ENCODE measurements around the gene ABHD11. TPM values are rescaled to one million over a fixed set of nuclear protein-coding genes. Genes with fewer than 3 reads are reported as not detected.
"Not testable (repeated sequence)": the region's sequence is repeated elsewhere in the genome, so short reads cannot be mapped to it uniquely, and the experiment has no call there.

ABHD11 gene
- total and polyA plus RNA-seq, 4 donors = 11.2 to 32.5 (median 13.3) TPM

DNA sequence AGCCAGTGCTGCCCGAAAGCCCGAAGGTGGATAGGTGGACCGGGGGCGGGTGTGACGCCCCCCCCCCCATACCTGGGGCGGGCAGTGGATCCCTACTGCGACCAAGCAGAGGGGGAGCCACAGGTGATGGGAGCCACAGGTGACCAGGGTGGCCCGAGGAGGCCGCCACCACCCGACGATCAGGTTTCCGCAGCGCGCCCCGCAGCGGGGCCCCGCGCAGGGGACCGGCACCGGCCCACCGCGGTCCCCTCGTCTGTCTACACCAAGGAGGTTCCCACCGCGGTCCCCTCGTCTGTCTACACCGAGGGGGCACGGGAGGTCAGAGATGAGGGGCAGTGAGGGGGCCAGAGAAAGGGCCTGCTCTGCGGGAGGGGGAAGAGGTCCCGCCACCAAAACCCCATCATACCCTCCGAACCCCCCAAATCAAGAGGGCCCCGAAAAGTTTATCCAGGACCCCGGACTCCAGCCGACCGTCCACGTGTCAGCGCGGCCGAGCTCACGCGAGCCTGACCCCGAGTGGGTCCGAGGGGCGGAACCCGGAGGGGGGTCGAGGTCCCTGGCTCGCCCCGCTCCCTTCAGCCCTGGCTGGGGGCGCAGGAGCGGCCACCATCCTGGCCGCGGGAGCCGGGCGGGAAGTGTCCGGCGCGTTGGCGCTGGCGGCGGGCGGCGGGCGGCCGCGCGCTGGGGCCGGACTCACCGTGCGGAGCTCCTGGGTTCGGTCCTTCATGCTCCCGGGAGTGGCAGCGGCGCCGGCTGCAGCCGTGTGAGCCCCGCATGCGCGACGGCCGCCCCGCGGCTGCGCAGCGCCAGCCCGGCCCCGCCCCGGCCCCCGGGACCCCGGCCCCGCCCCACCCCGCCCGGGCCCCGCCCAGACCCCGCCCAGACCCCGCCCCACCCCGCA lies 19.4 kb downstream of the ABHD11 start, which contains the start of gene STX1A:
Gene STX1A (minus strand): TSS at position 765 of the 901 bp plus-strand sequence. CDS start 38 bp downstream, at position 727.
- ATAC-seq (ENCODE audit: low FRiP score) = peak; percentile 62
- 0 to 1% methylated on average over 58 to 96 of the region's 96 CpGs for WGBS, 2 donors
- Histone ChIP-seq H3K9me3 (ENCODE audit: control insufficient read depth, low read length) (no peaks in the 10 kb centered on the region), H3K36me3 (ENCODE audit: control insufficient read depth in 1 of 2, insufficient read depth in 2 of 2, low read length in 1 of 2) (no peaks in the 10 kb centered on the region), H3K27ac (ENCODE audit: low read depth in 1 of 2, low read length in 2 of 2) (no peak within 1 kb of the TSS), H3K4me3 (ENCODE audit: low read length in 2 of 2) (peak within 1 kb of the TSS; percentile 20 to 94), H3K27me3 (ENCODE audit: control insufficient read depth in 1 of 2, insufficient read depth in 2 of 2, low read length in 1 of 2) (no peaks in the 10 kb centered on the region), H3K4me1 (ENCODE audit: control insufficient read depth in 1 of 2, insufficient read depth in 2 of 2, low read length in 2 of 2) (no peaks in the 10 kb centered on the region)
- DNase-seq = peak; percentile 81 to 91
- intact Hi-C loops (cut with DNase I) = no loop called here

DNA sequence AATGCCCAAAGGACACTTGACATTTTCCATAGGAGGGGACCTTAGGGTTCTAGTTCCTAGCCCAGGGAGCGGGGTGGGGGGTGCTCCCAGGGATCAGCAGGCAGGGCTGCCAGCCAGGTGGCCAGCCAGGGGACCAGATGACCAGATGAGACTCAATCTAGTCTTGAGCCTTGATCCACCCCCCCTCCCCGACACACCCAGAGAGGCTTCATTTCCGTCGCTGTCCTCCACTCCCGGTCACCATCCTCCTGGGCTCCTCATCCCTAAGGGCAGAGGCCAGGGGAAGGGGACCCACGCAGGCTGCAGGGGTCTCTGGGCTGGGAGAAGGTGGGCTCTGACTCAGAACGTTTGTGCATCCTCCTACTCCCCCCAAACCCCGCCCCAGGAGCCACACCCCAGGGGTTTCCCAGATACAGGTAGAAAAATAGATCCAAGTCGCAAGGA lies 20.1 kb downstream of the ABHD11 start:
- 37 to 49% methylated on average over 9 of the region's 9 CpGs for WGBS, 2 donors
- Histone ChIP-seq H3K4me3 (ENCODE audit: low read length in 2 of 2) (peak overlapping the region in 1 of 2 donors; percentile 94), H3K36me3 (ENCODE audit: control insufficient read depth in 1 of 2, insufficient read depth in 2 of 2, low read length in 1 of 2) (no peaks in the 10 kb centered on the region), H3K27ac (ENCODE audit: low read depth in 1 of 2, low read length in 2 of 2) (no peak overlapping the region), H3K9me3 (ENCODE audit: control insufficient read depth, low read length) (no peaks in the 10 kb centered on the region), H3K4me1 (ENCODE audit: control insufficient read depth in 1 of 2, insufficient read depth in 2 of 2, low read length in 2 of 2) (no peaks in the 10 kb centered on the region), H3K27me3 (ENCODE audit: control insufficient read depth in 1 of 2, insufficient read depth in 2 of 2, low read length in 1 of 2) (no peaks in the 10 kb centered on the region)
- intact Hi-C loops (cut with DNase I) = no loop called here
- DNase-seq (no peak), ATAC-seq (ENCODE audit: low FRiP score) (no peak)

DNA sequence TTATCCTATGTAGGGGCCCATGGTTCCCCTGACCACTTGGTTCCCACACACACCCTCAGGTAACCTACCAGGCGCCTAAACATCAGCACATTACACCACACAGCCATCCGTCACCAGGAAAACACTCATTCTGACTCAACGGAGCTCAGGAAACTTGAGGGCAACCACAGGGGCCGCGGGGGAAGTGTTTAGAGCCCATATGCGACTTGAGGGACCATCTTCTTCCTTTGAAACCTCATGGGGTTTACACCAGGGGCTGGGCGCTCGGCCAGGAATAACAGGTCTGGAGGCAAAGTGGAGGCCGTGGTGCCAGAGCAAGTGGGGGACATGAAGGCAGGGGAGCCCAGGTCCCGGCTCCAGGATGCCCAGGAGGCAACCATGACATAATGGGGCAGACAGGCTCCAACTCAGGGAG lies 20.6 kb downstream of the ABHD11 start:
- H3K36me3 ChIP-seq (ENCODE audit: control insufficient read depth in 1 of 2, insufficient read depth in 2 of 2, low read length in 1 of 2) = no peaks in the 10 kb centered on the region
- no peaks in the 10 kb centered on the region for H3K9me3 ChIP-seq (ENCODE audit: control insufficient read depth, low read length)
- H3K4me1 ChIP-seq (ENCODE audit: control insufficient read depth in 1 of 2, insufficient read depth in 2 of 2, low read length in 2 of 2) = no peaks in the 10 kb centered on the region
- intact Hi-C loops (cut with DNase I) = no loop called here
- peak overlapping the region in 1 of 2 donors; percentile 94 for H3K4me3 ChIP-seq (ENCODE audit: low read length in 2 of 2)
- ATAC-seq (ENCODE audit: low FRiP score) = no peak
- DNase-seq = peak in 1 of 2 donors; percentile 68
- 27 to 30% methylated on average over 10 of the region's 10 CpGs for WGBS, 2 donors
- H3K27ac ChIP-seq (ENCODE audit: low read depth in 1 of 2, low read length in 2 of 2) = no peak overlapping the region
- H3K27me3 ChIP-seq (ENCODE audit: control insufficient read depth in 1 of 2, insufficient read depth in 2 of 2, low read length in 1 of 2) = no peaks in the 10 kb centered on the region

DNA sequence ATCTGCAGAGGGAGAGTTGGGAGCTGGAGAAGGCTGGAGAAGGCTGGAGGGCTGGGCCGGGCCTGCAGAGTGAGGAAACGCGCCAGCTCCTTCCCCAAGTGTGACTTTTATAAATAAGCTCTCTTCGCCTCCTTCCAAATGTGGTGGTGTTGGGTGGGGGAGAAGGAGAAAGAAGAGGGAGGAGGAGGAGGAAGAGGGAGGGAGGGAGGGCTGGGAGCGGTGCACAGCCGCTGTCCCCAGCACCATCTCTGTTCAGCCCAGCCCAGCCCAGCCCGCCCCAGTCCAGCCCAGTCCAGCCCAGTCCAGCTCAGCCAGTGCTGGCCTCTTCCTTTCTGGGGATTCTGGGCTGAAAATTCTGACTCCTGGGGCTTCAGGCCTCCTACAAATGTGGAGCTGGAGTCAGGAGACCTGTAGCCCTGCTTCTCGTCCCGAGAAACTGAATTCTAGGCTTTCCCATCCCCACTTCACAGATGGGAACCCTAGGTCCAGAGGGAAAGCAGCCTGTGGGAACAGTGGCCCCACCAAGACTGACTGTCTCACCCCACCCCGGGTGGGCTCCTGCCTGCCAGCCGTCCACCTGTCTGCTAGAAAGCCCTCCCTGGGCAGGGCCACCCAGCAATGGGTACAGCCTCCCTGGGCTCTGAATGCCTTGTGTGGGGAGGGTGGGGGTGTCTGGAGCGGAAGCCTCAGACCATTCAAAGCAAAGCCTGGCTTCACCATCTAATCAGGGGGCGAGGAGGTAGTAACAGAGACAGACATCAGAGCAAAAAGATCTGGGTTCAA lies 21.4 kb downstream of the ABHD11 start:
- ATAC-seq (ENCODE audit: low FRiP score) (peak; percentile 26), DNase-seq (no peak)
- Histone ChIP-seq H3K4me1 (ENCODE audit: control insufficient read depth in 1 of 2, insufficient read depth in 2 of 2, low read length in 2 of 2) (no peaks in the 10 kb centered on the region), H3K36me3 (ENCODE audit: control insufficient read depth in 1 of 2, insufficient read depth in 2 of 2, low read length in 1 of 2) (no peaks in the 10 kb centered on the region), H3K9me3 (ENCODE audit: control insufficient read depth, low read length) (no peaks in the 10 kb centered on the region), H3K27ac (ENCODE audit: low read depth in 1 of 2, low read length in 2 of 2) (no peak overlapping the region), H3K27me3 (ENCODE audit: control insufficient read depth in 1 of 2, insufficient read depth in 2 of 2, low read length in 1 of 2) (no peaks in the 10 kb centered on the region), H3K4me3 (ENCODE audit: low read length in 2 of 2) (no peak overlapping the region)
- intact Hi-C loops (cut with DNase I) = no loop called here
- 36 to 40% methylated on average over 12 to 13 of the region's 13 CpGs for WGBS, 2 donors

DNA sequence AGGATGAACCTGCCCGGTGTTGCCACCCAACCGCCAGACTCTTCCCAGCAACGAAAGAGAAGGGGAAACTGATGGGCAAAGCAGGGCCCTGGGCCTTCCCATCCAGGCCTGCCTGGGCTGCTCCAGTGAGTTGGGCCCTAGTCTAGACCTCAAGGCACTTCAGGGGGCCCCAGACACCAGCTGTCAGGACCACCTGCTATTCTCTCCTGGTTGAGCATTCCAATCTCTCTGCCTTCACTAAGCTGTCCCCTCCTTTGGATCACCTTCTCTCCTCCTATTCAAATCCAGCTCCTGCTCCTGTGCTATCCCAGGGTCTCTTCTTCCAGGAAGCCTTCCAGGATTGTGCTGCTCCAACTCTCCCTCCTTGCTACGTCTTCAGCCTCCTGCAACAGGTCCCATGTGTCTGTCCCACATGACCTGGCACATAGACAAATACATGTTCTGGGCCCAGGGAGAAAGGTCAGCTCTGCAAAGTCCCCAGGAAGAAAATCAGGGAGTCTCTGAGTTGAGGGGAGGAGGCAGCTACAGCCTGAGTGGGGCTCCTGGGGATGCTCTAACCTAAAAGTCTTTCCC lies 22.2 kb downstream of the ABHD11 start:
- 72 to 74% methylated on average over 4 of the region's 4 CpGs for WGBS, 2 donors
- H3K9me3 ChIP-seq (ENCODE audit: control insufficient read depth, low read length) = no peaks in the 10 kb centered on the region
- no peak for DNase-seq
- H3K27ac ChIP-seq (ENCODE audit: low read depth in 1 of 2, low read length in 2 of 2) = no peak overlapping the region
- no peak for ATAC-seq (ENCODE audit: low FRiP score)
- no peaks in the 10 kb centered on the region for H3K4me1 ChIP-seq (ENCODE audit: control insufficient read depth in 1 of 2, insufficient read depth in 2 of 2, low read length in 2 of 2)
- H3K27me3 ChIP-seq (ENCODE audit: control insufficient read depth in 1 of 2, insufficient read depth in 2 of 2, low read length in 1 of 2) = no peaks in the 10 kb centered on the region
- no peaks in the 10 kb centered on the region for H3K36me3 ChIP-seq (ENCODE audit: control insufficient read depth in 1 of 2, insufficient read depth in 2 of 2, low read length in 1 of 2)
- intact Hi-C loops (cut with DNase I) = no loop called here
- H3K4me3 ChIP-seq (ENCODE audit: low read length in 2 of 2) = no peak overlapping the region

DNA sequence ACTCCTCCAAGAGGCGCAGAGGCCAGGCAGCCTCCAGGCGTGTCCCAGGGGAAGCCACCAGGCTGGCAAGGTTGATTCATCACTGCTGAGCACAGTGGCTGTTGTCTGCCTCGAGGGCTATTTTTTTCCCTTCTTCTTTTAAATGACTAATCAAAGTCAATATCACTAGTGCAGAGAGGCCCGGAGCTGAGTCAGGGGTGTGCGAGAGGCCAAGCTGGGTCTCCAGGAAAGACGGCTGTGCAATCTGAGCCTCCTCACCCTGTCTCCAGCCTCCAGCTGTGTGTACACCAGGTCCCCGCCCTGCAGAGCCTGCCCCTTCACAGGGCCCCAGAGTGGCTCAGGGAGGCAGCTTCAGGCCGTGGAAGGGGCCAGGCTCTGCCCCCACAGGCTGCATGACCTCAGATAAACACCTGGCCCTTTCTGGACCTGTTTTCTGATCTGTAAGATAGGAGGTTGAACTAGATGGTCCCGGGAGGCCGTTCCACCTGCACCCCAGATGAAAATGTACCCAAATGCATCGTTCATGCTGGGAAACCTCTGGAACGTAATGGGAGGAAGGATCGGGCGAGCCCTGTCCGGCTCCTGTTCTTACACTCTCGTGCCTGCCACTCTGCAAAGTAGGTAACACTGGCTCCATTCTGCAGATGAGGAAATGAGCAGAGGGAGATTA lies 22.8 kb downstream of the ABHD11 start:
- DNase-seq = peak in 1 of 2 donors; percentile 69
- H3K9me3 ChIP-seq (ENCODE audit: control insufficient read depth, low read length) = no peaks in the 10 kb centered on the region
- intact Hi-C loops (cut with DNase I) = no loop called here
- no peak for ATAC-seq (ENCODE audit: low FRiP score)
- WGBS, 2 donors = 68 to 70% methylated on average over 16 of the region's 16 CpGs
- H3K27ac ChIP-seq (ENCODE audit: low read depth in 1 of 2, low read length in 2 of 2) = no peak overlapping the region
- H3K27me3 ChIP-seq (ENCODE audit: control insufficient read depth in 1 of 2, insufficient read depth in 2 of 2, low read length in 1 of 2) = no peaks in the 10 kb centered on the region
- H3K4me3 ChIP-seq (ENCODE audit: low read length in 2 of 2) = no peak overlapping the region
- H3K36me3 ChIP-seq (ENCODE audit: control insufficient read depth in 1 of 2, insufficient read depth in 2 of 2, low read length in 1 of 2) = no peaks in the 10 kb centered on the region
- no peaks in the 10 kb centered on the region for H3K4me1 ChIP-seq (ENCODE audit: control insufficient read depth in 1 of 2, insufficient read depth in 2 of 2, low read length in 2 of 2)

DNA sequence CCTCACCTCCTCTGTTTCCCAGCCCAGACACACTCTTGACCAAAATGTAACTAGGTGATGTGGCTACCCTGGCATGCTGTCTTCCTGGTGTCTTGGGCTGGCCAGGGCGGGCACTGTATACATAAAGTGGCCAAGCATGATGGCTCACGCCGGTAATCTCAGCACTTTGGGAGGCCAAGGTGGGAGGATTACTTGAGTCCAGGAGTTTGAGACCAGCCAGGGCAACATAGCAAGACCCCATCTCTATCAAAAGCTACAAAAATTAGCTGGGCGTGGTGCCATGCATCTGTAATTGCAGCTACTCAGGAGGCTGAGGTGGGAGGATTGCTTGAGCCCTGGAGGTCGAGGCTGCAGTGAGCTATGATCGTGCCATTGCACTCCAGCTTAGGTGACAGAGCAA lies 25.3 kb downstream of the ABHD11 start:
- H3K36me3 ChIP-seq (ENCODE audit: control insufficient read depth in 1 of 2, insufficient read depth in 2 of 2, low read length in 1 of 2); H3K27me3 ChIP-seq (ENCODE audit: control insufficient read depth in 1 of 2, insufficient read depth in 2 of 2, low read length in 1 of 2); DNase-seq; H3K9me3 ChIP-seq (ENCODE audit: control insufficient read depth, low read length); intact Hi-C loops (cut with DNase I); ATAC-seq (ENCODE audit: low FRiP score); H3K4me3 ChIP-seq (ENCODE audit: low read length in 2 of 2); H3K4me1 ChIP-seq (ENCODE audit: control insufficient read depth in 1 of 2, insufficient read depth in 2 of 2, low read length in 2 of 2); H3K27ac ChIP-seq (ENCODE audit: low read depth in 1 of 2, low read length in 2 of 2): not testable (repeated sequence)
- WGBS, 2 donors = 95 to 99% methylated on average over 6 of the region's 6 CpGs

DNA sequence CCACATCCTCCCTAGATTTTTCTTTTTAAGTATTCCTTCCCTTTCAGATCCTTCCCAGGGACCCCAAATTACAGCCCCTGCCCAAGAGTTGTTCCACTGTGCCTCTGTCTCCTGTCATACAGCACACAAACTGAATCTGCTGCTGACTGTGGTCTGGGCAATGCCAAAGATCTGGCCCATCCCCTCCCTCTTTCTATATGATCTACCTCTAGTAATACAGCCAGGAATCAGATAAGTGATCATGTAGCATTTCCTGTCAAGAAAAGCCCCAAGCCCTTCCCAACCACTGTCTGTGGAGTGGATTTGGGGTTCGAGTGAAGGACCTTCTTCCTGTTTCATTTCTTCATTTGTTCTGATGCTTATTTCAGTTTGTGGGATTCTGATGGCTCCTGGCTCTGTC lies 25.8 kb downstream of the ABHD11 start:
- DNase-seq = no peak
- Histone ChIP-seq H3K27me3 (ENCODE audit: control insufficient read depth in 1 of 2, insufficient read depth in 2 of 2, low read length in 1 of 2) (no peaks in the 10 kb centered on the region), H3K36me3 (ENCODE audit: control insufficient read depth in 1 of 2, insufficient read depth in 2 of 2, low read length in 1 of 2) (no peaks in the 10 kb centered on the region), H3K4me1 (ENCODE audit: control insufficient read depth in 1 of 2, insufficient read depth in 2 of 2, low read length in 2 of 2) (no peaks in the 10 kb centered on the region), H3K9me3 (ENCODE audit: control insufficient read depth, low read length) (no peaks in the 10 kb centered on the region), H3K27ac (ENCODE audit: low read depth in 1 of 2, low read length in 2 of 2) (no peak overlapping the region), H3K4me3 (ENCODE audit: low read length in 2 of 2) (no peak overlapping the region)
- intact Hi-C loops (cut with DNase I) = no loop called here
- WGBS, 2 donors = 89% methylated on average over 1 of the region's 1 CpG
- no peak for ATAC-seq (ENCODE audit: low FRiP score)
